ENCODE results near the gene ATG4D. TPM values are rescaled to one million over a fixed set of nuclear protein-coding genes. Genes with fewer than 3 reads are reported as not detected.

ATG4D gene
- total RNA-seq, result 10 to 100 TPM; 47.1 to 61.2 TPM

DNA sequence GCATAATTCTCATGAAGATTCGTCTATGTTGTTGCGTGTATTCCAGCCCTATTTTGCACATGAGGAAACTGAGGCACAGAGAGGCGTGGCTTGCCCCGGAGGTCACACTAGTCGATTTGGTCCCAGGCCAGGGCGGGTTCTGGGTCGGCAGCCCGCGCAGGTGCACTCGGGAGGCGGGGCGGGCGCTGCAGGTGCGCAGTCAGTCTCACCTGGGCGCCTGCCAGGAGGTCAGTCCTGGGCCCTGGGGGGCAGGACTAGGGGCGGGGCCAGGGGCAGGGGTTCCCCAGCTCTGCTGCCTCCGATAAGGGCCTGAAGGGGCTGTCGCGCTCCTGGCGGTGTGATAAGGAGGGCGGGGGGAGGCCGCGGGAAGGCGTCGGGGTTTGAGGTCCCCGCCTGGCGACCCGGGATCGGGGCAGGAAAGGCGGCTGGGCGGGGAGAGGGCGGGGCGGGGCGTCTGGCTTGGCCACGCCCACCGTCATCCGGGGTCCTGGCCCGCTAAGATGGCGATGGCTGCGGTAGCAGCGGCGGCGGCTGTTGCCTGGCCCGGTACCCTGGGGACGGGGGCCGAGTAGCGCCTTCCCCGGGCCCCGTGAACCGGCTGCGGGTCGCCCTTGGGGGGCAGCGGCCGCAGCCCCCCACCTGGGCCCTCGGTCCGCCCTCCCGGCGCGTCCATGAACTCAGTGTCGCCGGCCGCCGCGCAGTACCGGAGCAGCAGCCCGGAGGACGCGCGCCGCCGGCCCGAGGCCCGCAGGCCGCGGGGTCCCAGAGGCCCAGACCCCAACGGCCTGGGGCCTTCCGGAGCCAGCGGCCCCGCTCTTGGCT, at the start of gene ATG4D:
Gene ATG4D, plus strand, starts transcription at position 485 of the 822 bp plus-strand sequence. Its CDS starts 187 bp downstream, at position 672.
- H3K9me3 ChIP-seq, result no peaks in the 10 kb centered on the region
- TF ChIP-seq, protein P1, sequence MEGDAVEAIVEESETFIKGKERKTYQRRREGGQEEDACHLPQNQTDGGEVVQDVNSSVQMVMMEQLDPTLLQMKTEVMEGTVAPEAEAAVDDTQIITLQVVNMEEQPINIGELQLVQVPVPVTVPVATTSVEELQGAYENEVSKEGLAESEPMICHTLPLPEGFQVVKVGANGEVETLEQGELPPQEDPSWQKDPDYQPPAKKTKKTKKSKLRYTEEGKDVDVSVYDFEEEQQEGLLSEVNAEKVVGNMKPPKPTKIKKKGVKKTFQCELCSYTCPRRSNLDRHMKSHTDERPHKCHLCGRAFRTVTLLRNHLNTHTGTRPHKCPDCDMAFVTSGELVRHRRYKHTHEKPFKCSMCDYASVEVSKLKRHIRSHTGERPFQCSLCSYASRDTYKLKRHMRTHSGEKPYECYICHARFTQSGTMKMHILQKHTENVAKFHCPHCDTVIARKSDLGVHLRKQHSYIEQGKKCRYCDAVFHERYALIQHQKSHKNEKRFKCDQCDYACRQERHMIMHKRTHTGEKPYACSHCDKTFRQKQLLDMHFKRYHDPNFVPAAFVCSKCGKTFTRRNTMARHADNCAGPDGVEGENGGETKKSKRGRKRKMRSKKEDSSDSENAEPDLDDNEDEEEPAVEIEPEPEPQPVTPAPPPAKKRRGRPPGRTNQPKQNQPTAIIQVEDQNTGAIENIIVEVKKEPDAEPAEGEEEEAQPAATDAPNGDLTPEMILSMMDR (IDR thresholded peaks at IDR 0.05), result peak in 1 of 2 donors; percentile 17
- H3K4me3 ChIP-seq, result peak within 1 kb of the TSS; percentile 82 to 100
- peaks cover 11% of the 10 kb centered on the region for H3K36me3 ChIP-seq
- H3K27ac ChIP-seq, result peak within 1 kb of the TSS; percentile 88 to 94
- H3K4me1 ChIP-seq, result peaks cover 0 to 25% of the 10 kb centered on the region in 2 donors
- DNase-seq (ENCODE audit: low spot score), result no peak
- H3K27me3 ChIP-seq, result no peaks in the 10 kb centered on the region

DNA sequence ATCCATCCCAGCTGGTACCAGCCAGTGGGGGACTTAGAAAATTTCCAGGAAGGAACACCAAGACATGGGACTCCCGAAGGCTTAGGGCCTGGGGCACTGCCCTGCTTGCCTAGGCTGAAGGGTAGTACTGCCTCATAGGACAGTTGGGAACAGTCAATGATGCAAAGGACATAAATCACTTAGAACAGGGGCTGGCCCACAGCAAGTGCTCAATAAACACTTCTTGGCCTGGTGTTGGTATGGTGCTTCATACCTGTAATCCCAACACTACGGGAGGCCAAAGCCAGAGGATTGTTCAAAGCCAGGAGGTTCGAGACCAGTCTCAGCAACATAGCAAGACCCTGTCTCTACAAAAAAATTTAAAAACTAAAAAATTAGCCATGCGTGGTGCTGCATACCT, 46.3 kb upstream of the ATG4D start:
- Histone ChIP-seq H3K27ac (no peak overlapping the region), H3K36me3 (peaks cover 47% of the 10 kb centered on the region), H3K4me3 (no peak overlapping the region), H3K4me1 (peaks cover 0 to 36% of the 10 kb centered on the region in 2 donors), H3K27me3 (no peaks in the 10 kb centered on the region), H3K9me3 (no peaks in the 10 kb centered on the region)
- TF ChIP-seq, protein P1 (IDR thresholded peaks at IDR 0.05), result no peak
- no peak for DNase-seq (ENCODE audit: low spot score)

DNA sequence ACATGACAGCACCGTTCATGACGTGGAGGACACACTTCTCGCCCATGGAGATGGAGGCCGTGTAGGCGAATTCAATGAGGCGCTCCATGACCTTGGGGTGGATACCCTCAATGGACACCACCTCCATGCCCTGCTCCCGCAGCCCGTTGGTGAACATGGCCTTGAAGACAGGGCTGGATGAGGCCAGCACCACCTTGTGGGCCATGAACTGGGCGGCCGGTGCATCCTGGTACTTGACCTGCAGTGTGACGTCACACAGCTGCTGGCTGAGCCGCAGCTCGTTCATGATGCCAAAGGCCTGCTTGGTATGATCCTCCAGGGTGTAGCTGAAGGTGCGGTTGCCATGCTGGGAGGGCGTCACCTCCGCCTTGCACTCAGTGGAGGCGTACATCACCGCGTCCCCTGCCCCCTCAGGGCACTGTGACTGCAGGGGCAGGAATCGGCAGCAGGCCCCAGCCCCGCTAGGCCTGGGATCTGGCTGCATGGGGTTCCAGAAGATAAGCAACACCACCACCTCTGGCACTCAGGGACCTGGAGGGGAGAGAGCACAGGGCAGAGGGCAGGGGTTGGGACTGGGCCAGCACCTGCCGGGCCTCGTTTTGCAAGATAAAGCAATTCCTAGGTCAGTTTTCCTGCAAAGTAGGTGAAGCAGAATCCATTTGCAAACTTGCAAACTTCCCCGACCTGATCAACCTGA, 44.0 kb upstream of the ATG4D start:
- DNase-seq (ENCODE audit: low spot score), result no peak
- H3K27me3 ChIP-seq, result no peaks in the 10 kb centered on the region
- H3K4me3 ChIP-seq, result no peak overlapping the region
- no peaks in the 10 kb centered on the region for H3K9me3 ChIP-seq
- H3K4me1 ChIP-seq, result peaks cover 0 to 36% of the 10 kb centered on the region in 2 donors
- TF ChIP-seq, protein P1 (IDR thresholded peaks at IDR 0.05), result no peak
- H3K27ac ChIP-seq, result no peak overlapping the region
- H3K36me3 ChIP-seq, result peaks cover 36% of the 10 kb centered on the region

DNA sequence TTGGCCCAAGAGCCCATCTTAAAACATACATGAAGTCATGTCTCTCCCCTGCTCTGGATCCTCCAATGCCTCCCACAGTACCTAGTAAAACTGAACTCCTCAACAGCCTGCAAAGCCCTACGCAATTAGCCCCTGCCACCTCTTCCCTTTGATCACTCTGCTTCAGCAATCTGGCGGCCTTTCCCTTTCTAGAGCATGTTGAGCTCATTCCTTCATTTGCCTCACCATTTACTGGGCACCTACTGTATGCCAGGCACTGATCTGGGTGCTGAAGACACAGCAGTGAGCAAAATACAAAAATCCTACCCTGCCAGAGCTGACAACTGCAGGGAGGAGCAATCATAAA, 43.5 kb upstream of the ATG4D start:
- no peak for DNase-seq (ENCODE audit: low spot score)
- TF ChIP-seq, protein P1 (IDR thresholded peaks at IDR 0.05), result no peak
- H3K27ac ChIP-seq, result no peak overlapping the region
- H3K4me1 ChIP-seq, result peaks cover 0 to 36% of the 10 kb centered on the region in 2 donors
- H3K9me3 ChIP-seq, result no peaks in the 10 kb centered on the region
- H3K27me3 ChIP-seq, result no peaks in the 10 kb centered on the region
- peaks cover 31% of the 10 kb centered on the region for H3K36me3 ChIP-seq
- H3K4me3 ChIP-seq, result no peak overlapping the region

DNA sequence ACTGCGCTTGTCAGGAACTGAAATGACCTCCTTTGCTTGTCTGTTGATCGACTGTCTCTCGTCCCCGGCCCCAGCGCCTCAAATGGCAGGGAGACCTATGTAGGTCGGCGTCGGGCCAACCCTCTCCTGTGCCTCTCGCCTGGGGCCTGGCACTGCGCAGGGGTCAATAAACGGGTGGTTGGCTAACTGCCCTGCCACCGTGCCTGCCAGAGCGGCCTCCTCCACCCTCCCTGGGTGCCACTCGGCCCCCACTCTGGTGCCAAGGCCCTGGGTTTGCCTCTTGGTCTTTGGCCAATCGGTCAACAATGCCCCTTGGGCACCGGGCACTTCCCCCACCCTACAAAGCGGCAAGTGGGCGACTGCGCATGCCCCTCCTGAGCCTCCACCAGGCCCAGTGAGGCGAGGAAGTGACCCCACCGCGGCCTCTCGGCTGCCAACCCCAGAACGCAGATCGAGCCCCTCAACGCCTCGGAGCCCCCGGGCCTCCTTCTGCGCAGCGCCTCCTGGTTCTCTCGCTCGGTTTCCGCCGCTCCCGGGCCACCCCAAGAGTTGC, 41.7 kb upstream of the ATG4D start:
- Histone ChIP-seq H3K36me3 (peaks cover 22% of the 10 kb centered on the region), H3K27ac (peak overlapping the region; percentile 99), H3K27me3 (no peaks in the 10 kb centered on the region), H3K4me1 (peaks cover 0 to 36% of the 10 kb centered on the region in 2 donors), H3K9me3 (no peaks in the 10 kb centered on the region), H3K4me3 (peak overlapping the region; percentile 99)
- TF ChIP-seq, protein P1 (IDR thresholded peaks at IDR 0.05), result no peak
- DNase-seq (ENCODE audit: low spot score), result peak; percentile 76

Data from right atrium auricular region (tissue), 2 donors.